ENCODE results near the gene NYNRIN.

The NYNRIN gene

GRCh38 chr14:24392325-24393091, 6.3 kb upstream of the NYNRIN start:
- FAIRE-seq, result no peak

GRCh38 chr14:24394275-24394674, 4.5 kb upstream of the NYNRIN start:
- FAIRE-seq, result no peak

GRCh38 chr14:24395609-24396582, 2.9 kb upstream of the NYNRIN start:
- FAIRE-seq, result no peak

DNA sequence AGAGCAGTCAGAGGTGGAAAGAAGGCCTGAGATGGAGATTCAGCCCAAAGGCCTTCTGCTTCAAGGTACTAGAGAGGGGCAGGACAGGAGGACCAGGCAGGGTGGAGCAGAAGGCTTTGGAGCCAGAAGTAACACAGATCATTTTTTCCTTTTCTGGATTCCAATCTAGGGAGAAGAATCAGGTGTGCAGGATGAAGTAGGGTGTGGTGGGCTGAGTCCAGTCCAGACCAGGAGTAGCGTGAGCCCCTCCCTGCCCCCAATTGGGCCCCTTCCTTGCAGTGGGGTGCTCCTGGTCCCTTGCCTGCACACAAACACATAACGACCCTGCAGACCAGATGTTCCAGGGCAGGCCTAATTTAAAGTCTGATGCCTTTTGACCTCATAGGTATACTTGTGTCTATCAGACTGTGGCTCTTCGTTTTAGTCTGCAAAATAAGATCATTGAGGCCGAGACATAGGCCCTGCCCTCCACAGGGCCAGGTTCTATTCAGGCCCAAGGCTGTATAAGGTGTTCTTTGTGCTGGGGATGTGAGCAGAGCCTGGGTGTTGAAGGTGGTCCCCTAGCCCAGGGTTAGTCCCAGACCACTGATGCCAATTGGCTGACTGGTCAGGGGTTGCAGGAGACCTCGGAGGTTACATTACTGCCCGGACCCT, 1.0 kb upstream of the NYNRIN start:
- no peak for FAIRE-seq

- no peak for FAIRE-seq
These were observed 530 bp upstream of the NYNRIN start for GRCh38 chr14:24398293-24398652.

DNA sequence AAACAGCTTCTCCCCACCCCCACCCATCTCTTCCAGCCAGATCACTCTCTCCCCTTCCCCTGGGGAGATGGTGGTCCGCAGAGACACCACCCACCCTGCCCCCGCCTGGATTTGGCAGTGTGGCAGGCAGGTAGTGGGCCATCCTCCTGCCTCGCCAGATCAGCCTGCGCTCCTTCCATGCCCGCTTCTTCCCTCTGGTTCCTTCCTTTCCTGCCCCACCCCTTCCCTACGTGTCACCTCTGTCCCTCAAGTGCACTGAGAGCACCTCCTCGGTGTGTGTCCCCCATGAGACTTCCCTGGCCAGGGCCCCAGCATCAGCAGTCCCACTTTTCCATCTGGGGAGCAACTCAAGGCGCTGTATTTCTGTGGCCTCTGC, 632 bp downstream of the NYNRIN start:
- FAIRE-seq, result no peak

- no peak for FAIRE-seq
These were observed 1.4 kb downstream of the NYNRIN start for GRCh38 chr14:24399999-24400718.

- FAIRE-seq, result no peak
These were observed 3.3 kb downstream of the NYNRIN start for GRCh38 chr14:24401810-24402702.

- FAIRE-seq, result no peak
These were observed 4.6 kb downstream of the NYNRIN start for GRCh38 chr14:24403294-24403998.

DNA sequence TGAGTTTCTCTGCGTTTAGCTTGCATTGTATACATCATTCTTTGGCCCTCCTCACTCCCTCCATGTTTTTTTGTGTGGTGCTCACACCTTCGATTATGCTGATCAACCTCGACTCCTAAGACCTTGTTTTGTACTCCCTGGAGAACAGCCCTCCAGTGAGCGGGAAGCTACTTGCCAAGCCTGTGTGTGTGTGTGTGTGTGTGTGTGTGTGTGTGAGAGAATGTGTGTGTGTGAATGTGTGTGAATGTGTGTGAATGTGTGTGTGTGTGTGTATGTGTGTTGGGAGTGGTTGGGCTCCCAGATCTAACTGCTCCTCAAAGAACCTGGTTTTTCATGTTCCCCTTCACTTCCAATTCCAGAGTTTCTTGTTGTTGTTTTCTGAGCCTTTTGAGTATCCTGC, 6.0 kb downstream of the NYNRIN start:
- no peak for FAIRE-seq

DNA sequence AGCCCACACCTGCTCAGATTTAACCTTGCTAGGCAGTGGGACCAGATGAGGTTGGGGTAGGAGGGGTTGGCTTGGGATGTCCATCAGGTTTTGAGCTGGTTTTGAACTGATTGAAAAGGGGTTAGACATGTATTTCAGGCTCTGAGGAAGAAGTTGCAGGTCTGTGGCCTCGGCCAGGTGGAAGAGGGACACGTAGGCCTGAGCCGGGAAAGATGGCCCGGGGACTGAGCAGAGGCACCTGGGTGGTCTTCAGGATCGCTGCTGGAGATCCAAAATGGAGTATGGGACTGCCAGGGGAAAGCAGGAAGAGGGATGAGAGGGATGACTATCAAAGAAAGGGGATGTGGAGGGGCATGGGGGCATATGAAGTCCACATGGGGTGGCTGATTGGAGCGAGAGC, 7.6 kb downstream of the NYNRIN start:
- no peak for FAIRE-seq

- FAIRE-seq, result no peak
These were observed 9.0 kb downstream of the NYNRIN start for GRCh38 chr14:24407608-24408325.

DNA sequence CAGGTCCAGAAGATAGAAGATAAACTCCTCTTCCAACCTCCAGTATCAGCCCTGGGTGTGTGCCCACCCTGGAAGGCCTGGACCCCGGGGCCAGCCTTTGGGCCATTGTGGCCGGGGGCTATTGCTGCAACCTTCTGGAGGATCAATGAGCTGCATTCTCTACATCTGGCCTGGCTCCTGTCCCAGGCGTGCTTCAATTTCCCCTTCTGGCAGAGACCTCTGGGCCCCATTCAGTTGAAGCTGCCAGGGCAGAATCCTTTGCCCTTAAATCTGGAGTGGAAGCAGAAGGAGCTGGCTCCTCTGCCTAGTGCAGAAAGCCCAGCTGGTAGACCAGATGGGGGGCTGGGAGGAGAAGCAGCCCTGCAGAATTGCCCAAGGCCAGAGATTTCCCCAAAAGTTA, 10.0 kb downstream of the NYNRIN start:
- no peak for FAIRE-seq

GRCh38 chr14:24409192-24409591, 10.4 kb downstream of the NYNRIN start:
- no peak for FAIRE-seq

DNA sequence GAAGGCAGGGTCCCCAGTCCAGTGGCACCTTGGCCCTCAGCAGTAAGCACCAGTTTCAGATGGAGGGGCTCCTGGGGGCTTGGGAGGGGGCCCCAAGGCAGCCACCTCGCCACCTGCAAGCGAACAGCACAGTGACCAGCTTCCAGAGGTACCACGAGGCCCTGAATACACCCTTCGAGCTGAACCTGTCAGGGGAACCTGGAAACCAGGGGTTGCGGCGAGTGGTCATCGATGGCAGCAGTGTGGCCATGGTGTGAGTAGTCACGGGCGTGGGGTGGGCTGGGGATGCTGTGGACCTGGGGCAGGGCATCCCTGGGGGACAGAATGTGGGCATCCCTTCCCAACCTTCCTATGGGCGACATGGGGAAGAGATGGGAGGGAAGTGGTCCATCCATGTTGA, 11.2 kb downstream of the NYNRIN start:
- FAIRE-seq, result no peak

- FAIRE-seq, result no peak
These were observed 12.9 kb downstream of the NYNRIN start for GRCh38 chr14:24411443-24412389.

- FAIRE-seq, result no peak
These were observed 15.3 kb downstream of the NYNRIN start for GRCh38 chr14:24414077-24414476.

DNA sequence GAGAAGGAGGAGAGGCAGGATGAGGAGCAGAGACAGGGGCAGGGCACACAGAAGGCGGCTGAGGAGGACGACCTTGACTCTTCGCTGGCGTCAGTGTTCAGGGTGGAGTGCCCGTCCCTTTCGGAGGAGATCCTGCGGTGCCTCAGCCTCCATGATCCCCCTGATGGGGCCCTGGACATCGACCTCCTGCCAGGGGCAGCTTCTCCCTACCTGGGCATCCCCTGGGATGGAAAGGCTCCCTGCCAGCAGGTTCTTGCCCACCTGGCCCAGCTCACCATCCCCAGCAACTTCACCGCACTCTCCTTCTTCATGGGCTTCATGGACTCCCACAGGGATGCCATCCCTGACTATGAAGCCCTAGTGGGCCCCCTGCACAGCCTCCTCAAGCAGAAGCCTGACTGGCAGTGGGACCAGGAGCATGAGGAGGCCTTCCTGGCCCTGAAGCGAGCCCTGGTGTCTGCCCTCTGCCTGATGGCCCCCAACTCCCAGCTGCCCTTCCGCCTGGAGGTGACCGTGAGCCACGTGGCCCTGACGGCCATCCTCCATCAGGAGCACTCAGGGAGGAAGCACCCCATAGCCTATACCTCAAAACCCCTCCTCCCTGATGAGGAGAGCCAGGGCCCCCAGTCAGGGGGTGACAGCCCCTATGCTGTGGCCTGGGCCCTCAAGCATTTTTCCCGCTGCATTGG, 16.1 kb downstream of the NYNRIN start:
- no peak for FAIRE-seq

Measured in endometrium (tissue), 2 donors.